AG04449 (cell line): Measurements from ENCODE around the gene MRPL50.

Experiments
- CTCF ChIA-PET: fragments of 350-600 bp; formaldehyde crosslinking; extraction: SDS; loops from one replicate; lab custom pipeline; 2021; ENCODE audit warnings: antibody characterized with exemption; lab: Yijun Ruan, JAX
- POLR2A ChIA-PET: fragments of 400-600, 350-600 bp; formaldehyde crosslinking; extraction: SDS; loops from one replicate; lab custom pipeline; 2020; ENCODE audit warnings: antibody characterized with exemption, inconsistent platforms; lab: Yijun Ruan, JAX
- DNase-seq: peaks from one replicate; pipeline ENCODE4 v3.0.0-alpha.2; 2010; ENCODE audit warnings: low read depth, low spot score
- H3K4me3 ChIP-seq: 2 replicates; pipeline ENCODE4 v1.5.1; 2011; ENCODE audit warnings: low read depth, mild to moderate bottlenecking, control low read depth, low read length
- CTCF ChIP-seq: IDR thresholded peaks from one replicate; pipeline ENCODE4 v1.5.1; 2011; ENCODE audit warnings: mild to moderate bottlenecking, moderate library complexity, low read length, control low read depth, inconsistent platforms; ENCODE audit not compliant: insufficient read depth; ENCODE audit errors: missing control alignments

MRPL50 gene

GRCh38 chr9:101432740-101433139, 34.3 kb upstream of the MRPL50 start:
- ChIA-PET CTCF (interaction anchor here (0.8 to 1.6 kb wide), 3 partner anchors 17 to 130 kb away, joined by 3 to 5 read pairs (median 4); no protein-coding TSS in a partner anchor), POLR2A (no interaction called here)

GRCh38 chr9:101432171-101432570, 33.8 kb upstream of the MRPL50 start:
- no peak for DNase-seq
- no peak overlapping the region for H3K4me3 ChIP-seq
- ChIA-PET POLR2A (no interaction called here), CTCF (interaction anchor here (0.8 to 1.6 kb wide), 3 partner anchors 17 to 131 kb away, joined by 3 to 5 read pairs (median 4); no protein-coding TSS in a partner anchor)
- TF ChIP-seq CTCF = no peak

More at GRCh38 chr9:101432740-101433139, 34.3 kb upstream of the MRPL50 start:
- no peak for DNase-seq
- TF ChIP-seq CTCF = no peak
- H3K4me3 ChIP-seq = no peak overlapping the region

DNA sequence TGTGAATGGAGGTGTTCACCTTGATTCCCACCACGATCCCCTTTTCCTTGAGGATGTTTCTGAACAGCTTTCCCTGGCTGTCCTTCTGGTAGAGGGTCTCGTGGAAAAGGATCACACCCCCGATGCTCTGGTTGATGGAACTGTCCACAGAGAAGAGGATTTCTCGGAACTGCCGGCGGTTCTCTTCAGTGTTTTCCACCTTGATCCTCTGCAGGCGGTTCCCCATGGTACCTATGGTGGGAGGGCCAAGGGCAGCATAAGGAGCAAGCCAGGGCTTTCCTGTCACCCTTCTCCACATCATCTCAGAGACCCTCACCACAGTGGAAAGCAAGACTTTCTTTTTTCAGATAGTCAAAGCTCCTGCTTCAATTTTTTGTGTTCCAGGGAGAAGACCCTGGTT, 31.3 kb upstream of the MRPL50 start:
- TF ChIP-seq CTCF = no peak
- CTCF ChIA-PET = no interaction called here
- POLR2A ChIA-PET = no interaction called here
- no peak overlapping the region for H3K4me3 ChIP-seq
- no peak for DNase-seq

- TF ChIP-seq CTCF = no peak
- no peak for DNase-seq
- H3K4me3 ChIP-seq = no peak overlapping the region
- CTCF ChIA-PET = no interaction called here
- POLR2A ChIA-PET = no interaction called here
Observed at GRCh38 chr9:101428909-101429308, 30.5 kb upstream of the MRPL50 start.

DNA sequence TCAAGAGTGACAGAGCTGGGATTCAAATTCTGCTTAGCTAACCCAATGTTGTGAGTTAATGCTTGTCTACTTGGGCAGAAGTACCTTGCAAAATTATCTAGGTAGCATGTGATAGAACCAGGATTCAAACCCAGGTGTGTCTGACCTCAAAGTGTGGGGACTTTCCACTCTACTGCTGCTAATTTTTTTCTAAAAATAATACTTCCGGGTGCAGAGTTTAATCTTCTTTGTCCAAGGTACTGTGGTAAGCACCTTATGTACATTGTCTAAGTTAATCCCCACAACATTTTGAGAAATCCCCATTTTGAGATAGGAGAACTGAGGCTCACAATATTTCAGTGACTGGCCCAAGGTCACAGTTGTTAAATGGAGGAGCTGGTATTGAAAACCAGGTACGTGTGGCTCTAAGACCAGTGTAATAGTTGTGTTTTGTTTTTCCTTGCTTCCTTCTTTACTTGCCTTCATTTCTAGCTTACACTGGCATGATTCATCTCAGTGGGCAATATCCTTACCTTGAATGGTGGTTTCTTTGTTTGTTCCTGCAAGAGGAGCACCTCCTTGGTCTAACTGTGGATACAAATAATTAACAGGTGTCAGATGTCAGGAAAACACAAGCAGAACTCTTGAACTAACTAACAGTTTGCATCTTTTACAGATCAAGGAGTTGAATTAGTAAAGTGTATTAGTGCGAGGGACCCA, 29.7 kb upstream of the MRPL50 start:
- no peak overlapping the region for H3K4me3 ChIP-seq
- POLR2A ChIA-PET = no interaction called here
- no peak for DNase-seq
- no peak for TF ChIP-seq CTCF
- CTCF ChIA-PET = interaction anchor here (1.9 kb wide), 1 partner anchor 21 kb away, joined by 9 read pairs; no protein-coding TSS in a partner anchor

DNA sequence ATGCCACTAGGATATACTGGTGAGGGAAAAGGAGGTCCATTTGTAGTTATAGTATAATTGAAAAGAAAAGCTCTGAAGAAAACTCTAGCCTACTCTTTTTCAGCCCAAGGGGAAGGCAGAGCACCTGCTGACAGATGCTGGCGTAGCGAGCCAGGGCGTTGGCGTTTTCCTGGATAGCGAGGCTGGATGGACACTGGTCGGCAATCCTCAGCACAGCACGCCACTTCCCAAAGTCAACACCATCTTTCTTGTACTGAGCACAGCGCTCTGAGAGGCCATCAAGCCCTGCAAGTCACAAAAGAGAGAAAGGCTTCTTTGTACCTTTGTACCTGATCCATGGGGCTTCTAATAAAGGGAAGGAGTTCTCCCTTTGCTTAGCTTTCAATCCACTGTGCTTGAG, 28.9 kb upstream of the MRPL50 start:
- H3K4me3 ChIP-seq = no peak overlapping the region
- no peak for DNase-seq
- ChIA-PET POLR2A (no interaction called here), CTCF (interaction anchor here (1.2 to 1.9 kb wide), 2 partner anchors 22 to 102 kb away, joined by 3 to 9 read pairs; no protein-coding TSS in a partner anchor)
- no peak for TF ChIP-seq CTCF
